ENCODE data around the gene MYH9.
"Not testable (repeated sequence)": the region's sequence is repeated elsewhere in the genome, so short reads cannot be mapped to it uniquely, and the experiment has no call there.

The MYH9 gene

GRCh38 chr22:36297568-36297967 is 90.2 kb downstream of the MYH9 start:
- in situ Hi-C loops (cut with MboI; ENCODE audit: low sequenced_read_pairs): loop anchor here (5.0 kb wide), 1 partner anchor 180 kb away; no protein-coding TSS in a partner anchor

GRCh38 chr22:36296690-36297089 is 91.1 kb downstream of the MYH9 start:
- in situ Hi-C loops (cut with MboI; ENCODE audit: low sequenced_read_pairs): loop anchor here (5.0 kb wide), 1 partner anchor 181 kb away; no protein-coding TSS in a partner anchor

DNA sequence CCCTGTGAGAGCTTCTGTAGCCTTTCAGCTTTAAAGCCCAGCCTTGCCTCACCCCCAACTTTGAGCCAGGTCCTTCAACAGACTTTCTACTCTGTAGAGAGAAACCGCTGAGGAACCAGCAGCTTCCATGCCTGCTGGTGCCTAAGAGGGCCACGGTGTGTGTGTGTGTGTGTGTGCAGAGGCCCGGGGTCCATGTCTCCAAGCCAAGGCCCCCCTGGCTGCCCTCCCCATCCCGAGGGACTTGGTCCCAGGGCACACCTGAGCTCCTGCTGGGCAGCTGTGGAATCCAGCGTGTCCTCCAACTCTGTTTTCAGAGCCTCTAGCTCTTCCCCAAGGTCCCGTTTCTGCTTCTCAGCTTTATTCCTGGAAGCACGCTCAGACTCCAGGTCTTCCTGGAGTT is 92.5 kb downstream of the MYH9 start:
- in situ Hi-C loops (cut with MboI; ENCODE audit: low sequenced_read_pairs): loop anchor here (5.0 kb wide), 1 partner anchor 182 kb away; no protein-coding TSS in a partner anchor

- in situ Hi-C loops (cut with MboI; ENCODE audit: low sequenced_read_pairs): loop anchor here (5.0 kb wide), 1 partner anchor 182 kb away; no protein-coding TSS in a partner anchor
Observed at GRCh38 chr22:36294801-36295200, 93.0 kb downstream of the MYH9 start.

GRCh38 chr22:36294293-36294620 is 93.5 kb downstream of the MYH9 start:
- in situ Hi-C loops (cut with MboI; ENCODE audit: low sequenced_read_pairs): no loop called here

GRCh38 chr22:36293606-36294292 is 94.0 kb downstream of the MYH9 start:
- in situ Hi-C loops (cut with MboI; ENCODE audit: low sequenced_read_pairs): no loop called here

GRCh38 chr22:36292823-36293530 is 94.8 kb downstream of the MYH9 start:
- in situ Hi-C loops (cut with MboI; ENCODE audit: low sequenced_read_pairs): no loop called here

- in situ Hi-C loops (cut with MboI; ENCODE audit: low sequenced_read_pairs): no loop called here
Observed at GRCh38 chr22:36291831-36292740, 95.7 kb downstream of the MYH9 start.

- in situ Hi-C loops (cut with MboI; ENCODE audit: low sequenced_read_pairs): not testable (repeated sequence)
Observed at GRCh38 chr22:36290391-36291075, 97.2 kb downstream of the MYH9 start.

GRCh38 chr22:36289948-36290371 is 97.8 kb downstream of the MYH9 start:
- in situ Hi-C loops (cut with MboI; ENCODE audit: low sequenced_read_pairs): not testable (repeated sequence)

DNA sequence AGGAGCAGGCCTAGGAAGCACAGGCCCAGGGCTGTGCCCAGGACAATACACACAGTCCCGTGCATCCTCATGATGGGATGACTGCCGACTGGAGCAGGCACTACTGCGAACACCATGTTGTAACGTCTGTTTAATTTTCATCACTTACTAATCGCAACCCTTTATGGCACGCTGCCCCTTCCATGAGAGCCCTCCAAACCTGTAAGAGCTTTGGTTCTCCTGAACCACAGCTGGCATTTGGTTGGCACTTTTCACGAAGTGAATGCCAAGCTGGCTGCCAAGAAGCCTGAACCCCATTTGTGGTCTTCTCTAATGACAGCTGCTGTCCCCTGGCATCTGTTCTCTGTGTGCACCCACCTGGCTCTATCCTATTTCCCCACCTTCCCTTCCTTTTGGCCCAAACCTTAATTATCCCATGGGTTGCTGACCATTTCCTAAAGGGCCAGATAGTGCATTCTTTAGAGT is 98.3 kb downstream of the MYH9 start:
- in situ Hi-C loops (cut with MboI; ENCODE audit: low sequenced_read_pairs): no loop called here

DNA sequence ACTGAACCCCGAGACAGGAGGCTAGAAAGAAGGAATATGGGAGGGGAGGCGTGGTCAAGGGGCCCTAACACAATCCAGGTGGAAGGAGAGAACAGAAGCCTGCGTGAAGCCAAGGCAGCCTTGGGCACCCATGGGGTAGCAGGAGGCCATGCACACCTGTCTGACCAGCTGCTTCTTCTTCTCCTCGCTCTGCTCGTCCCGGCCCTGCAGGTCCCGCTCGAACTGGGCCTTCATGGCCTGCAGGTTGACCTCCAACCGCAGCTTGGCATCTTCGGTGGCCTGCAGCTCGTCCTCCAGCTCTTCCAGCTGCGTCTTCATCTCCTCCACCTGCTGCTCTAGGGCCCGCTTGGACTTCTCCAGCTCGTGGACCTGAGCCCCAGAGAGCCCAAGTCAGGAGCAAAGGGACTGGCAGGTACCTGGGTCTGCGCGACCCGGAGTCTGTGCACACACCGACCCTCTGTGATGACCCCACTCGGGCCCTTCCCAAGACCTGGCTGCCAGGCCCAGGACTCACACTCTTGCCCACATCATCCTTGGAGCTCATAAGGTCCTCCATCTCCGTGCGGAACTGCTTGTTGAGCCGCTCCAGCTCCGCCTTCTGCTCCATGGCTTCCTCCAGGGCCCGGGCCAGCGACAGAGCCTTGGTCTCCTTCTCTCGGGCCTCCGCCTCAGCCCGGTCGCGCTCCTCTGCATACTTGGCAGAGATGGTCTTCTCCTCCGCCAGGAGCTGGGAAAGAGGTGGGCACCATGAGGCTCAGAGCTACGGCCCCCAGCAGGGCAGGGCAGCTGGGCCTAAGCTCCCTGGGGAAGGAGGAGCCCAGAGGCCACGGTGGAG is 99.0 kb downstream of the MYH9 start:
- in situ Hi-C loops (cut with MboI; ENCODE audit: low sequenced_read_pairs): no loop called here

DNA sequence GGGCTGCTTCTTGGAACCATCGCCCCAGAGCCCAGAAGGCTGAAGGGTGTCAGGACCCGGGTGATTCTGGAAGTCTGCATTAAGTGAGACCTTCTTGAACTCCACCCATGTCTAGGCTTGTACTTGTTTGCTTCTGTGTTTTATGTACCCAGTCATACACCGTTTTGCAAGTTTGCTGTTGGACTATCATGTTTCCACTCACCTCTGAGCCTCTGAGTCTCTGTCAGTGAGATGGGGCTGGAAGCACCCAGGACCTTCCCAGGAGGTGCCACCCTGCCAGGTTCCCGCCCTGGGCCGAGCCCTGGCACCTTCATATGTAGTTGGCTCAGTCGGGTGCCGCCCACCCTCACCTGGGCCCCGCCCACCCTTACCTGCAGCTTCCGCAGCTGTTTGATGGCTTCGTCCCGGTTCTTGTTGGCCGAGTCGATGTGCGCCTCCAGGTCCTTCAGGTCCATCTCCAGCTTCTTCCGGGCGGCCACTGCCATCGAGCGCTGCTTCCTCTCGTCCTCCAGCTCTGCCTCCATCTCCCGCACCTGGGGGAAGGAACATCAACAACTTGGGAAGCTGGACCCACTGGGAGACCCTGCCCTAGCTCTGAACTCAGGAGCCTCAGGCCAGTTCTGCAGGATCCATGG is 99.8 kb downstream of the MYH9 start:
- in situ Hi-C loops (cut with MboI; ENCODE audit: low sequenced_read_pairs): no loop called here

GRCh38 chr22:36286096-36286957 is 101.4 kb downstream of the MYH9 start:
- in situ Hi-C loops (cut with MboI; ENCODE audit: low sequenced_read_pairs): no loop called here

DNA sequence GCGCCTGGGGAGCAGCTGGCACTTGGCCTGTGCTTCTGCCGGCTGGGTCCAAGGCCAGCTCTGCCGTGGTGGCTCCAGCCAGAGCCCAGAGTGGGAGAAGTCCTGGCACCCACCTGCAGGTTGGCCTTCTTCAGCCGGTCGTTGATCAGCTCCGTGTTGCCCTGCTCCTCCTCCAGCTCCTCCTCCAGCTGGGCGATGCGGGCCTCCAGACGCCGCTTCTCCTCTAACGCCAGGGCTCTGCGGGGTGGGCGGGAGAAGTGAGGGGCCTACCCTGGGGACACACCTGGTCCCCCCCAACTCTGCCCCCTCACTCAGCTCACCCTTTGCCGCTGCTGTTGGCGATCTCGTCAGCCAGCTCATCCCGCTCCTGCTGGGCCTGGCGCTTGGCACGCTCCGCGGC is 102.2 kb downstream of the MYH9 start:
- in situ Hi-C loops (cut with MboI; ENCODE audit: low sequenced_read_pairs): no loop called here

DNA sequence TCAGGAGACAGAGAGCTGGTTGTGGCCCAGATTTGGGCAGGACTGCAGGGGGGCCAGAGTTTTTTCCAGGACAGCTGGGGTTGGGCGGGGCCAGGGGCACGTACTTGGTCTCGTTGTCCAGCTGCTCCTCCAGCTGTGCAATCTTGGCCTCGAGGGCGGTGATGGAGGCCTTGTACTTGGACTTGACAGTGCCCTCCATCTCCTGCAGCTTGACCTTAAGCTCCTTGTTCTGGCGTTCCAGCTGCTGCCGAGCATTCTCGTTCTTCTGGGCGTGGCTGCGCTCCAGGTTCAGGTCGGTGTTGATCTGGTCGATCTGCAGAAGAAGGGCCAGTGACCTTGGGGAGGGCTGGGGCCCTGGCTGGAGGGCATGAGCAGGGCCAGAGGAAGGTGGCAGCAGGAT is 102.8 kb downstream of the MYH9 start:
- in situ Hi-C loops (cut with MboI; ENCODE audit: low sequenced_read_pairs): no loop called here

DNA sequence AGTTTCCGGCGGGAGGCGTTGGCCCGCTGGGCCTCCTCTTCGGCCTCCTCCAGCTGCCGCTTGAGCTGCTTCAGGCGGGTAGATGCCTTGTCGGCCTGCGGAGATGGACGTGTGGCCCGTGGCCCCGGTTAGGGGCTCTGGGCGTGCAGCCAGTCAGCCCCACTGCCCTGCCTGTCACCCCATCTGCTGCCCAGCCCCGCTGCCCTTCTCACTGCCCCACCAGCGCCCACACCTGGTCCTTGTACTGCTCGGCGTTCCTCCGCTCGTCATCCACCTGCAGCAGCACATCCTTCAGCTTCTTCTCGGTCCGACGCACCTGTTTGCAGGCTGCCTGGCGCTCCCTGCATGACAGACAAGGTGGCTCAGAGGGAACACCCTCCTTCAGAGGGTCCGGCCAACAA is 103.6 kb downstream of the MYH9 start:
- in situ Hi-C loops (cut with MboI; ENCODE audit: low sequenced_read_pairs): no loop called here

DNA sequence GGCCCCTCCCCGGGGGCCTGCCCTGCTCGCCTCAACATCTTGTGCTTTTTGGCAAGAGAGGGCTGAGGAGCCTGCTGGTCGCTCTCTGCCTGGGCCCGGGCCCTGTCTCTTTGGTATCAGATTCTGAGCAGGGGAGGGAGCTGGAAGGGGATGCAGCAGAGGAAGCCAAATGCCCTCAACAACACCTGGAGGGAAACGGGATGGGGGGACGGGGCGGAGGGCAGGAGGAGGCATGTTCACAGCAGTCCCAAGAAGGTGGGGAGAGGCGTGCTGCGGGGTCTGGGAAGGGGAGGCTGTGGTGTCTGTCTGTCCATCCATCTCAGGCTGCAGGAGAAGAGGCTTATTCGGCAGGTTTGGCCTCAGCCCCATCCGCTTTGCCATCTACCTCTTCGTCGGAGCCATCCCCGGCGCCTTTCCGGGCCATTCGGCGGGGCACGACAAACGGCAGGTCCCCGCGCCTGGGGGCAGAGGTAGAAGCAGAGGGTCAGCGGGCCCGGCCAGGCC is 105.4 kb downstream of the MYH9 start:
- in situ Hi-C loops (cut with MboI; ENCODE audit: low sequenced_read_pairs): no loop called here

Data from HL-60/S4 (cell line).